Renal cortex interstitium (tissue), 11 donors: ENCODE results near the gene DVL2. TPM values are rescaled to one million over a fixed set of nuclear protein-coding genes. Genes with fewer than 3 reads are reported as not detected.

Experiments used
- DNase-seq, 11 donors: peaks; one replicate each; pipeline ENCODE4 v3.0.0-alpha.2; 2013; ENCODE audit warnings: low read depth in 9 of 11, low spot score in 4 of 11; ENCODE audit errors: extremely low read depth in 1 of 11
- polyA plus RNA-seq, 3 donors: library from polyadenylated mRNA; unstranded; fragments of 120-200 nt; gene quantifications; one replicate each; pipeline ENCODE4 v1.2.1, GENCODE V29; 2013; ENCODE audit not compliant: insufficient read length in 3 of 3

DVL2 gene
- polyA plus RNA-seq, 3 donors, result 49.8 to 66.7 (median 64.4) TPM

DNA sequence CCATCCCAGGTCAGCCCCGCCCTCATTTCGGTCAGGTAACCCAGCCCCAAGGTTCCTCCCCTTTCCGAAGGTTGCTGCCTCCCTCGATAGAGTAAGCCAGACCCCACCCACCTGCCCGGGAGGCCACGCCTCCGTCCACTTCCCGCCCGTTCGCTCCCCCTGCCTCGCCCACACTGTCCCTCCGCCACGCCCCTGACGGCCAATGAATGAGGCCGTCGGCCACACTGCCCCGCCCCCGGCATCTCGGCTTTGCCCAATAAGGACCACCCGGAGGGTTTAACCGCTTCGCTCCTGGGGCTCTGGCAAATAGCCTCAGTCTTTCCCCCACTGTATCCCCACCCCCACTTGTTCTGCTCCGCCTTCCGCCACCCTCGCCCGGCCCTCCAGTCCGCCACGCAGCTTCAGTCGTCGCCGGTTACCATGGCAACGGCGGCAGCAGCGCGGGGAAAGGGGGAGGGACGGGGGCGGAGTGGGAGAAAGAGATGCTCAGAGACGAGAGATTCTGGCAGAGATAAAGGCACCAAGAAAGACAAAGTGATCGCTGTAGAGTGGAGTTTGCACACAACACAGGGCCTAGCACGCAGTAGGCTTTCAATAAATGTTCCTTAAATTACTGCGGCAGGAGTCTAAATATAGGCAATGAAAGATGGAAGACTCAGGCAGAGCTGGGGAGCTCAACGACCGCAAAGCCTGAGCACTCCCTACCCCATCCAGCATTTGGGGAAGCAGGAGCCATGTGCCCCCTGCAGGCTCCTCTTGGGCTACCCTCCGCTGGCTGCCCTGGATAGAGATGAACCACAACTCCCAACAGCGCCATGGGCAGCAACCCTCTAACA is 19.8 kb downstream of the DVL2 start:
- DNase-seq, result peak in 10 of 11 donors; percentile 94 to 98 (median 98)

DNA sequence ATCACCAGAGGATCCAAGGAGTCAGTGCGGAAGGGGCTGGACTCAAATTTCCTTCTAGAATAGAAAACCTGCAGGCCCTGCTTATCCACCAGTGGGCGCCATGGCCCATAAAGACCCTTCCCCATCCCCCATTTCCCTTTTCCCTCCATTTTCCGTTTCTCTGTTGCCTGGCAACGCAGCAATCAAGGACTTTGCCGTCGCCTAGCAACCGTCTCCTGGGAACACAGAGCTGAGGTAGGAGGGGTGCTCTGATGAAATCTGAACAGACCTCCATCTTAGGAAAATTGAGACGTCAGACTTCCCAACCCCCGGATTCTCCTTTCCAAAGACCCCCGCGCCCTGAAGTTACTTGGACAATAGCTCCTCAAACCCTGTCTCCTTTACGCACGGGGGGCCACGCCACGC is 20.4 kb downstream of the DVL2 start:
- peak in 10 of 11 donors; percentile 84 to 95 (median 90) for DNase-seq

DNA sequence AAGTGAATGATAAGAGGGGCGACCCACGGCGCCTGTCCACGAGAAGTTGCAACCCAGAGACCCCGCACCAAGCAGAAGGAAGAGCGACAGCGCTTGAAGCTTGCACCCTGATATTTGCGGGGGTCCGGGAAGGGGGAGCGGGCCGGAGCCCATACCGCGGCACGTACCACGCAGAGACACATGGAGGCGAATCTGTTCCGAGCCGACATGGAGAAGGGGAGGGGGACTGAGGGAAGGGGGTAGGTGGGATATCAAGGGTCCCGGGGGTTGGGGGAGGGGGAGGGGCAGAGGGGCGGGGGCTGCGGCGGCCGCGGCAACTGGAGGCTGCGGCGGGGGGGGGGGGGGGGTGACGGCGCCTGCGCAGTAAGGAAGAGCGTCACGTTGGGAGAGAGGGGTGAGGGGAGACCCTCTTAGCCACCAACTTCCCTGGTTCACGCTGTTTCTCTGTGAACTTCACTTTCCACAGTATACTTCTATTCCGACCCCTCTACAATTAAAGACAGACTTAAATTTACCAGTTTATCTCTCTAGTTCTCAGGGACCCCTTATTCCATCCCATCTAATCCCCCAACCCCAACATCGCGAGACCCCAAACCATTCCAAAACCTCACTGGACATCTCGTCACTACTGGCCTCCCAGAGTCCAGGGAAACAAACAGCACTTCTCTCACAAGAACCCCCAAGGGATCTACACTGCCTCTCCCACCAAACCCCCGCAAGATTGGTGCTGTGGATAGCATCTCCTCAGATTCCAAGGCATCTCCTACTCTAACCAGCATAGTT is 22.6 kb downstream of the DVL2 start:
- DNase-seq, result no peak

DNA sequence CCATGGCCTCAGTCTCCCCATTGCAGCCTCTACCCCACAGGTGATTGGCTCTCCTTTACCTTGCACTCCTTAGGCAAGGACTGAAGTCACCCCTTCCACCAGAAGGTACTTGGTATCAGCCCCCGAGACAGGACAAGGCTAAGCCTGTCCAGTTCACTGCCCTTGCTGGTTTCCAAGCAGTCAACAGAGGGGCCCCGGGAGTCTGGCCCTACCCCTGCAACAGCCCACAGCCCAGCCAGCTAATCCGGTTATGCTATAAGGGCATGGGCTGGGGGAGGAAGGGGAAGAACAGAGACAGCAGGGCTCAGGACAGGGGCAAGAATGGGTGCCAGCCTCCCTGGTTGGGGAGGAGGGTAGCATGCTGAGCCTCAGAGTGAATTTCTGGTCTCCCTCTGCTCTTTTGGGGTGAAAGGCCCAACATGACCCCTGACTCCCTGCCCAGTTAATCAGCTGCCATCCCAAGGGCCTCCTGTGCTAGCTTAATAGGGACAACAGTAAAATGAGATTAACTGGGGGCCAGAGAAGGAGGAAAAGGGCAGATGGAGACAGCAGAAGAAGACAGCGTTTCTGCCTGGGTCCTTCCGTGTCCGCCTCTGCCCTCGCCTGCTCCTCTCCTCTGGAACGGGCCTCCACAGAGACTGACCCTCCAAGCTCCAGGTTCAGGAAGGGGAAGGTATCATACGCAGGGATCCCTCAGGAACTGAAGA is 25.4 kb downstream of the DVL2 start:
- DNase-seq, result no peak

DNA sequence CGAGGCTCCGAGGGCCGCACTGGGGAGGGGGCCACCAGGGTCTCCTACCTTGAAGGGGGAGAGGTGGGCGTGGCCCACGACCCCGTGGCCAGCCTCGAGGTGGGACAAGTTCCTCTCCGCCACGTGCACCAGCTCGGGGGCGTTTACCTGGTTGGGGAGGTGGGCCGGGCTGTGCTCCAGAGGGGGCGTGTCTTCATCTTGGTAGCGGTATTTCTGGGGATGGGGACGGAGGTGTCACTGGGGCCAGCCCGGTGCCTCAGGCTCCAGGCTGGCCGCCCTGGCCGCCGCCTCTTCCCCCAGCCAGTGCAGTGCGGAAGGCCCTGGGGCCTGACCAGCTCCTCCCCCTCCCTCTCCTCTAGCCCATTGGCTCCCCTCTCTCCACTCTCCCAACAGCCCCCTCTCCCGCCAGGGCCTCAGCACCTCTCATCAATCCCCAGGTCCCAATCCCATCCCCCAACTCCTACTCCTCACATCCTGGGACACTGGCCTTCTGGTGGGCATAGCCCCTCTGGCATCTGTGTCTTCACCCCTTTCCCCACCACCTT is 26.2 kb downstream of the DVL2 start:
- DNase-seq, result no peak

DNA sequence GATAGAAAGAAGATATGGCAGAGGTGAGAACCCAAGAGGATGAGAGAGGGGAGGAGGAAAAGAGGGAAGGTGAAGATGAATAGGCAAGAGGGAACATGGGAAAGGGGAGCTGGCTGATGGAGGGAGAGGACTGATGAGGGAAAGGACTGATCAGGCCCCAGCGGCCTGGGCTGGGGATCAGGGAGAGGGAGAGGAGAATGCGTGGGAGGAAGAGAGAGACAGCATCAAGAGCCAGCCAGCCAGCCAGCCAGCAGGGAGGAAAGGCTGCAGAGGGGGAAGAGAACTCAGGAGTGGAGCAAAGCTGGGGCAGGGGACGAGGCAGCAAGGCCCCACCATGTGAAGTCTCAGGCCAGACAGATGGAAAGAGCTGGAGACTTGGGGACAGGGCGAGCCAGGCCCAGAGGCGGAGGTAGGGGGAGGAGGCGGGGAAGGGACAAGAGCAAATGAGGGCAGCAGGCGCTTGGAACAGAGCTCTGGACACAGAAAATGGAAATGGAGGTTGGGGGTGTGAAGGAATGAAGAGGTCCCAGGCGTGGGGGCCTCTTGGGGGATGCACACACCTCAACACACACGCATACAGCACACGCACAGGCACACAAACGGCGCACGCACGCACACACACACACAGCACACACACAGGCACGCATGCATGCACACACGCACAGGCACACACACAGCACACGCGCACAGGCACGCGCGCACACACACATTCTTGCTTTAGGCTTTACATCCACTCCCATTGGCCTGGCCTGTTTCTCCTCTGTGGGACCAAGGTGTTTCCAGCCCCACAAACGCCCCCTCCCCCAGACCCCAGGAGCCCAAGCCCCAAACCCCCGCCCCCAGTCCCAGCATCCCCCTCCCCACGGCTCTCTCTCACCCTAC is 27.0 kb downstream of the DVL2 start:
- DNase-seq, result no peak

DNA sequence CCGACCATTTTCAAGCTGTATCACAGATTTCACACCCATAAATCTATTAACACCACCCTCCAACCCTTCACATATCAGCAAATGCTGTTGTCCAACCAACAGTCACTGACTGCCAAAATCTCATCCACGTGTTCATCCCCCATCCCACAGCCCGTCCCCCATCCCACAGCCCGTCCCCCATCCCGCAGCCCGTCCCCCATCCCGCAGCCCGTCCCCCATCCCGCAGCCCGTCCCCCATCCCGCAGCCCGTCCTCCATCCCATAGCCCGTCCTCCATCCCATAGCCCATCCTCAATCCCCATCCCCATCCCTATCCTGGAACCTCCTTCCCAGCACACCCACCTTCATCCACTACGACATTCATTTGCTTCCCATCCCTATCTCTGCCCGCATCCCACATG is 28.8 kb downstream of the DVL2 start:
- no peak for DNase-seq

DNA sequence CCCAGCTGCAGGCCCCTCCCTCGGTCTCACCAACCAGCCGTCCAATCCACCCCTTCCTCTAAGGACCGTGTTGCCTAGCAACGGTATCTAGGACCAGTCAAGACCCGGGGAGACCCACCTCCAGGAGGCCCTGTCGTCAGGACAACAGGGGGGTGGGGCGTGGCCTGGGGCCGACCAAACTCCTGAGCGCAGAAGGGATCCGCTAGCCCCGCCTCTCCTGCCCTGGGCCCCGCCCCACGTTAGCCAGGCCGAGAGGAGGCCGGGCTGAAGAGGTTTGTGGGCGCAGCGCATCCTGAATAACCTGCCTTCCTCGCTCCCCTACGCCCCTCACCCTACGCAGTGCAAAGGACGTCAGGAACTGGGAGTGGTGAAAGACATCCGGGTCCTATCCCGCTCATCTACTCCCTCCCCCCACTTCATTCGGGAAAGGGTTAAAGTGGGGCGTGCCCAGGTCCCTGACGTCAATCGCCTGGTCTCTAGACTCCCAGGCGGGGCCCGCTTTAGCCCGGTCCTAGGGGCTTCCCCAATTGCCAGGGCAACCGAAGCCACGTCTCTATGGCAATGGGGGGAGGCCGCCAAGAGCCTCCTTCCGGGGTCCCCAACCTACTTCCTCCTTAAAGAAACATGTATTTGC is 29.4 kb downstream of the DVL2 start:
- DNase-seq, result peak in 9 of 11 donors; percentile 76 to 85 (median 80)

DNA sequence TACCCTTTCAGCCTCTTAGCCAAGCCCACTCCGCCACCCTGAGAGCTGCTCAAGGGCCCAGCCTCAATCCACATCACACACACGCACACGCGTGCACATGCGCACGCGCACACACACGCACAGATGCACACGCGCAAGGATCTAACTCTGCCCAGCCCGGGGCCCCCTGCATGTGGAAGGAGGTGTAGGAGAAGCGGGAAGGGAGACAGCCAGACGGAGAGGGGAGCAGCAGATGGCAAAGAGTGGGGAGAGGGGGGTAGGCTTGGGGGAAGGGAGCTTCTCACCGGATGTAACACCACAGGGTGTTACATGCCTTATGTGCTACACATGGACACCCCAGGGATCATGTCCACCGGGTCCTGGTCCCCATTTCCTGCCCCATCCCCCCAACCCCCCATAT is 30.0 kb downstream of the DVL2 start:
- DNase-seq, result no peak

DNA sequence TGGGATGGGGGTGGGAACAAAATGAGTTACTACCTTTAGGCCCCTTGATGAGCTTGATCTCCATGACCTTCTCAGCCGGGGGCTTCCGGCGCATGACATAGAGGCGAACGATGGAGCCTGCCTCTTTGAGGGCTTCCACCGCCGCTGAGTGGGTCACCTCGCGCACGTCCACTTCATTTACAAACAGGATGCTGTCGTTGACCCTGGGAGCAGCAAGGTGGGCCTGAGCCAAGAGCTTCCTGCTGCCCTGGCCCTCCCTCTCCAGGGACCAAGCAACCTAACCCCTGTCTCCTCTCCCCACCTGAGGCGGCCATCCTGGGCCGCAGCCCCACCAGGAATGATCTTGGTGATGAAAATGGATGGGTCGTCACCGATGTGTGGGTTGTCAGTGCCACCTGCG is 30.9 kb downstream of the DVL2 start:
- no peak for DNase-seq

DNA sequence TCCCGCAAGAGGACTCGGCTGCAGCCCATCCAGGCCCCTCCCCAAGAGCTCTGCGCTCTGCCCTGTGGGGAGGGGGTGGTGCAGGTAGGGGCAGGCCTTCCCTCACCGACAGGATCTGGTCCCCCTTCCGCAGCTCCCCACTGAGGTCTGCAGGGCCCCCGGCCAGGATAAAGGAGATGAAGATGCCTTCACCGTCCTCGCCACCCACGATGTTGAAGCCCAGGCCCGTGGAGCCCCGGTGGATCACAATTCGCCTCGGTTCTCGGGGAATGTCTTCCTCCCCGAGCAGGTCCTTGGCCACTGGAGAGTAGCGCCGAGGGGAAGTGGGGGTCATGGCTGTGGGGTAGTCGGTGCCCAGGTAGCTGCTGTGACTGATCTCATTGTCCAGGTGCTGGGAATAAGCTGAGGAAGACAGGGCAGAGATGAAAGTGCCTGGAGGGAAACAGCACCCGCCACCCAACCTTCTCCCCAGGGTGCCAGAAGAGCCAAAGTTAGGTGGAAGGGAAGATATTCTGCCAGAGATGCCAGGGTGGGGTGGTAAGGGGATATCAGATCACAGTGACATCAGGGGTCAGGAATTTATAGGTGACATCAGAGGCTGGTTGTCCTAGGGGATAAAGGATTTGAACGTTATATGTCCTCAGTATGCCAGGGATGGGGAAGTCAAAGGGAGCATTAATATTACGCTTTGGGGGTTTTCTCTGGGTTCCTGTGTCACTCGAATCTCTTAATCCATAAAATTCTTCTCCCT is 37.5 kb downstream of the DVL2 start:
- DNase-seq, result no peak

DNA sequence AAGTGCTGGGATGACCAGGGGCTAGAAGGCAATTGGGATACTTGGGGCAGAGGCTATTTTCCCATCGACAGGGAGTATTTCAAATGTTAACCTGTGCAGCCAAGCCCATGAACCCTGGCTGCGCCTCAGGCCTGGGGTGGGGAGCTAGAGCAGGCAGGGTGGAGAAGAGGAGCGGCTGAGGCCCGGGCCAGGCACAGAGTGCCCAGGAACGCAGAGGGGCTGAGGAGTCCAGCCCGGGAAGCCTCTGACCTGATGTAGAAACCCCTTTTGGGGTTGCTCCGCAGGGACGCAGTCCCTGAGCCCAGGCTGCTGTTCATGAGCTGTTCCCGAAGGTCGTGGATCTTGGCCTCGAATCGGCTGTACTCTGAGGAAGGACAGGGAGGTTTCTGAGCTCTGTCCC is 38.3 kb downstream of the DVL2 start:
- DNase-seq, result no peak

DNA sequence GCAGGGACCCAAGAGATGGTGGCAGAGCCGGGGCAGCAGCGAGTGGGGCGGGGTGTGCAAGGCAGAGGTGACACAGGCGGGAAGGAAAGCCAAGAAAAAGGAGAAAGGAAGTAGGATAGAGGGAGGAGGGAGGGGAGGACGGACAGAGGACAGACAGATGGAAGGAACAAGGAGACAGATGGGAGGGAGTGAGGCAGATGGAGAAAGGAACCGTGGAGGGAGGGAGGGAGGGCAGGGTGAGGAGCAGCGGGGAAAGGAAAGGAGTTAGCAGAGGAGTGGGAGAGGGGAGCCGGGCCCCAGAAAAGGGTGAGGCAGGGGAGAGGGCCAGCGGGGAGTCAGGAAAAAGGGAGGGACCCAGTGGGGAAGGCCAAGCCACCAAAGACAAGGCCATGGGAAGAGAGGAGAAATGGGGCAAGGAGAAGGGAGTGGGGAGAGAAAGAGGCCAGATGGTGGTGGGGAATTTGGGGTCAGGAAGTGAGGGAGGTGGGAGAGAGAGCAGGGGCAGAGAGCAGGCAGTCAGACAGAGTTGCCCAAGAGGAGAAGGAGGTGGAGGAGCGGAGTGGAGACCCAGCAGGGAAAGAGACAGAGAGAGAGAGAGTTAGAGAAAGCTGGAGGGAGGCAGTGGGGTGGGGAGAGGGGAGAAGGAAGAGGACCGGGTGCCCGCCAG is 41.9 kb downstream of the DVL2 start:
- DNase-seq, result no peak

DNA sequence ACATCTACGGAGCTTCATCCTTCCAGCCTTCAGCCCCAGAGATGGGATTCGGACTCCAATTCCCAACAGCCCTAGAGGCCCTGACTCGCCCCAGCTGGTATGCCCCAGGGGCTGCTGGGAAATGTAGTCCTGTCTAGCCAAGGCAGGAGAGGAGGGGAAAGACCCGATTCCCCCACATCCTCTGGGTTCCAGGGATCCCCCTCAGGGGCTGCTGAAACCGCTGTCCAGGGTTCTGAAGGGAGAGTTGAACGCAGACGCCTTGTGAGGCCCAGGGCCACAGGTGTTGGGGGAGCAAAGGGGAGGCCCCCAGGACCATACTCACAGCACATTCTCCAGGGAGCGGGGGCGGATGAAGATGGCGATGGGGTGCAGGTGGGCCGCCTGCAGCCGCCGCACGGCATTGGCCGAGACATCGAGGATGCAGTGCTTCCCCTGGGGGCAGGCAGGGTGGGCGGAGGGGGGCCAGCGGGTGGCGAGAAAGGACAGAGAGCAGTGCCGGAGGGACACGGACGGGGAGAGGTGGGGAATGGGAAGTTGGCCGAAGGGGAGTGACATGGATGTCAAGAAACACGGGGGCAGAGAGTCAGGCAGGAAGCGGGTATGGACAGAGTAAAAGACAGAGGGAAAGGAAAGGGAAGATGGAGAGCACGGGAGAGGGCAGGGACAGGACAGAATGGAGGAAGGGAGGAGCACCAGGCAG is 42.6 kb downstream of the DVL2 start:
- no peak for DNase-seq

DNA sequence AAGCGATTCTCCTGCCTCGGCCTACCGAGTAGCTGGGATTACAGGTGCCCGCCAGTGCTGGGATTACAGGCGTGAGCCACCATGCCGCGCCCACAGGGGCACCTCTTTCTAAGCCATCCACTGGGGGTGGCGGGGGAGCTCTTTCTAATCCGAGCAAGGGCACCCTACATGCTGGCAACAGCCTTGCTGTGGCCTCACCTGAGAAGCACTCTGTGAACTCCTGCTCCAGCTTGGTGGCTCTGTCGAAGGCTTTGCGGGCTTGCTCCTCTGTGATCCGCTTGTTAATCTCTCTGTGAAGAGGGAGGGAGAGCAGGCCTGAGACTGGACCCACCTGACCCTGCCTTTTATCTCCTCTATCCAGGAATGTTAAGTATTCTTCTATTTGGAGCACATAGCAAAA is 43.2 kb downstream of the DVL2 start:
- no peak for DNase-seq

DNA sequence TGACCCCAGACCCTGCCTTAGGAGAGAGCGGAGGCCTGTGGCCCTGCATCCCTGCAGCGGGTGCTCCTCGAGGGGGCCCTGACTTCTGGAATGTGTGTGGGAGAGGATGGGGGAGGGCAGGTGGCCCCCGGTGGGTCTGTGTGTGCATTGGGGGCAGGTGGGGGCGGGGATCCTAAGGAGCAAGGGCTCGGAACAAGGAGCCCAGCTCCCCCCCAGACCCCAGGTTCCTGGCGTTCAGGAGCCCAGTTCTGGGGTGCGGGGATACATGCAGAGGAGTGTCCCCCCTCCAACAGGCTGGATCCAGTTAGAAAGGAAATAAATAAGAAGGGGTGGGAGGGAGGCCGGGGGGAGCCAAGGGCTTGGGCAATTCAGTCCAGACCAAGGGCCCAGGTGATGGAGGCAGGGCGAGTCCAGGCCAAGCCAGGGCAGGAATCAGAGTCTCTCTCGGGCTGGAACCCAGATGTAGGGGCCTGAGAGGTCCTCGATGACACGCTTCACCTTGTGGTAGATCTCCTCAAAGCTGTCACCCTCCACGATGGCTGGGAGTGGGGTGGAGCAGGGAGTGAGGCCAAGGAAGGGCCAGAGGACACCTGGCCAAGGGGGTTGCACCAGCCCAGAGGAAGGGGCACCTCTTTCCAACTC is 43.9 kb downstream of the DVL2 start:
- no peak for DNase-seq
